ENCODE results near the gene PARVB. TPM values are rescaled to one million over a fixed set of nuclear protein-coding genes. Genes with fewer than 3 reads are reported as not detected.

PARVB gene
- total RNA-seq, 1 donor from 2014 or later: 122 TPM

- Mint-ChIP-seq H3K9me3 (no peaks in the 10 kb centered on the region), H3K4me3 (ENCODE audit: low read depth) (no peak overlapping the region), H3K36me3 (ENCODE audit: low read depth) (peaks cover 26% of the 10 kb centered on the region), H3K27me3 (ENCODE audit: low read depth) (no peaks in the 10 kb centered on the region), H3K27ac (no peak overlapping the region), H3K4me1 (ENCODE audit: low read depth) (no peaks in the 10 kb centered on the region)
- no peak for DNase-seq (ENCODE audit: low spot score)
- intact Hi-C loops (cut with micrococcal nuclease): no loop called here
These were observed 129.6 kb downstream of the PARVB start for GRCh38 chr22:44153710-44154109.

GRCh38 chr22:44154436-44154942 is 130.4 kb downstream of the PARVB start:
- Mint-ChIP-seq H3K36me3 (ENCODE audit: low read depth) (peaks cover 28% of the 10 kb centered on the region), H3K27ac (no peak overlapping the region), H3K4me3 (ENCODE audit: low read depth) (no peak overlapping the region), H3K27me3 (ENCODE audit: low read depth) (no peaks in the 10 kb centered on the region), H3K9me3 (no peaks in the 10 kb centered on the region), H3K4me1 (ENCODE audit: low read depth) (no peaks in the 10 kb centered on the region)
- intact Hi-C loops (cut with micrococcal nuclease): no loop called here
- no peak for DNase-seq (ENCODE audit: low spot score)

GRCh38 chr22:44155115-44155514 is 131.0 kb downstream of the PARVB start:
- Mint-ChIP-seq H3K4me3 (ENCODE audit: low read depth) (no peak overlapping the region), H3K9me3 (no peaks in the 10 kb centered on the region), H3K36me3 (ENCODE audit: low read depth) (peaks cover 29% of the 10 kb centered on the region), H3K27me3 (ENCODE audit: low read depth) (no peaks in the 10 kb centered on the region), H3K27ac (no peak overlapping the region), H3K4me1 (ENCODE audit: low read depth) (no peaks in the 10 kb centered on the region)
- intact Hi-C loops (cut with micrococcal nuclease): no loop called here
- DNase-seq (ENCODE audit: low spot score): no peak

GRCh38 chr22:44157916-44158618 is 134.0 kb downstream of the PARVB start:
- Mint-ChIP-seq H3K36me3 (ENCODE audit: low read depth) (peaks cover 23% of the 10 kb centered on the region), H3K4me3 (ENCODE audit: low read depth) (no peak overlapping the region), H3K4me1 (ENCODE audit: low read depth) (no peaks in the 10 kb centered on the region), H3K27me3 (ENCODE audit: low read depth) (no peaks in the 10 kb centered on the region), H3K9me3 (no peaks in the 10 kb centered on the region), H3K27ac (no peak overlapping the region)
- DNase-seq (ENCODE audit: low spot score): no peak
- intact Hi-C loops (cut with micrococcal nuclease): no loop called here

GRCh38 chr22:44158816-44159215 is 134.7 kb downstream of the PARVB start:
- H3K4me1 Mint-ChIP-seq (ENCODE audit: low read depth): no peaks in the 10 kb centered on the region
- H3K9me3 Mint-ChIP-seq: no peaks in the 10 kb centered on the region
- peaks cover 23% of the 10 kb centered on the region for H3K36me3 Mint-ChIP-seq (ENCODE audit: low read depth)
- no peaks in the 10 kb centered on the region for H3K27me3 Mint-ChIP-seq (ENCODE audit: low read depth)
- DNase-seq (ENCODE audit: low spot score): no peak
- intact Hi-C loops (cut with micrococcal nuclease): no loop called here
- H3K27ac Mint-ChIP-seq: no peak overlapping the region
- no peak overlapping the region for H3K4me3 Mint-ChIP-seq (ENCODE audit: low read depth)

- H3K36me3 Mint-ChIP-seq (ENCODE audit: low read depth): peaks cover 23% of the 10 kb centered on the region
- no peaks in the 10 kb centered on the region for H3K27me3 Mint-ChIP-seq (ENCODE audit: low read depth)
- H3K9me3 Mint-ChIP-seq: no peaks in the 10 kb centered on the region
- intact Hi-C loops (cut with micrococcal nuclease): no loop called here
- H3K4me1 Mint-ChIP-seq (ENCODE audit: low read depth): no peaks in the 10 kb centered on the region
- no peak for DNase-seq (ENCODE audit: low spot score)
- H3K4me3 Mint-ChIP-seq (ENCODE audit: low read depth): no peak overlapping the region
- H3K27ac Mint-ChIP-seq: no peak overlapping the region
These were observed 135.1 kb downstream of the PARVB start for GRCh38 chr22:44159221-44159620.

GRCh38 chr22:44159811-44160210 is 135.7 kb downstream of the PARVB start:
- H3K27ac Mint-ChIP-seq: no peak overlapping the region
- H3K4me3 Mint-ChIP-seq (ENCODE audit: low read depth): no peak overlapping the region
- peaks cover 23% of the 10 kb centered on the region for H3K36me3 Mint-ChIP-seq (ENCODE audit: low read depth)
- H3K4me1 Mint-ChIP-seq (ENCODE audit: low read depth): no peaks in the 10 kb centered on the region
- intact Hi-C loops (cut with micrococcal nuclease): no loop called here
- no peaks in the 10 kb centered on the region for H3K27me3 Mint-ChIP-seq (ENCODE audit: low read depth)
- no peaks in the 10 kb centered on the region for H3K9me3 Mint-ChIP-seq
- DNase-seq (ENCODE audit: low spot score): no peak

- H3K27me3 Mint-ChIP-seq (ENCODE audit: low read depth): no peaks in the 10 kb centered on the region
- no peaks in the 10 kb centered on the region for H3K9me3 Mint-ChIP-seq
- no peak overlapping the region for H3K27ac Mint-ChIP-seq
- H3K4me1 Mint-ChIP-seq (ENCODE audit: low read depth): no peaks in the 10 kb centered on the region
- no peak for DNase-seq (ENCODE audit: low spot score)
- H3K4me3 Mint-ChIP-seq (ENCODE audit: low read depth): no peak overlapping the region
- H3K36me3 Mint-ChIP-seq (ENCODE audit: low read depth): peaks cover 23% of the 10 kb centered on the region
- intact Hi-C loops (cut with micrococcal nuclease): no loop called here
These were observed 136.3 kb downstream of the PARVB start for GRCh38 chr22:44160421-44160820.

GRCh38 chr22:44161673-44162072 is 137.6 kb downstream of the PARVB start:
- H3K4me1 Mint-ChIP-seq (ENCODE audit: low read depth): no peaks in the 10 kb centered on the region

GRCh38 chr22:44162960-44163359 is 138.9 kb downstream of the PARVB start:
- no peaks in the 10 kb centered on the region for H3K4me1 Mint-ChIP-seq (ENCODE audit: low read depth)
- no peaks in the 10 kb centered on the region for H3K9me3 Mint-ChIP-seq
- intact Hi-C loops (cut with micrococcal nuclease): no loop called here
- no peaks in the 10 kb centered on the region for H3K27me3 Mint-ChIP-seq (ENCODE audit: low read depth)
- H3K27ac Mint-ChIP-seq: no peak overlapping the region
- no peak overlapping the region for H3K4me3 Mint-ChIP-seq (ENCODE audit: low read depth)
- H3K36me3 Mint-ChIP-seq (ENCODE audit: low read depth): peaks cover 16% of the 10 kb centered on the region
- DNase-seq (ENCODE audit: low spot score): no peak

More at GRCh38 chr22:44161673-44162072, 137.6 kb downstream of the PARVB start:
- Mint-ChIP-seq H3K27ac (no peak overlapping the region), H3K36me3 (ENCODE audit: low read depth) (peaks cover 21% of the 10 kb centered on the region), H3K4me3 (ENCODE audit: low read depth) (no peak overlapping the region), H3K9me3 (no peaks in the 10 kb centered on the region), H3K27me3 (ENCODE audit: low read depth) (no peaks in the 10 kb centered on the region)
- intact Hi-C loops (cut with micrococcal nuclease): no loop called here
- no peak for DNase-seq (ENCODE audit: low spot score)

- no peaks in the 10 kb centered on the region for H3K4me1 Mint-ChIP-seq (ENCODE audit: low read depth)
- no peaks in the 10 kb centered on the region for H3K27me3 Mint-ChIP-seq (ENCODE audit: low read depth)
- intact Hi-C loops (cut with micrococcal nuclease): no loop called here
- no peaks in the 10 kb centered on the region for H3K9me3 Mint-ChIP-seq
- peaks cover 12% of the 10 kb centered on the region for H3K36me3 Mint-ChIP-seq (ENCODE audit: low read depth)
- DNase-seq (ENCODE audit: low spot score): no peak
- H3K4me3 Mint-ChIP-seq (ENCODE audit: low read depth): no peak overlapping the region
- no peak overlapping the region for H3K27ac Mint-ChIP-seq
These were observed 139.4 kb downstream of the PARVB start for GRCh38 chr22:44163536-44163935.

- Mint-ChIP-seq H3K4me1 (ENCODE audit: low read depth) (no peaks in the 10 kb centered on the region), H3K27ac (no peak overlapping the region)
- intact Hi-C loops (cut with micrococcal nuclease): no loop called here
These were observed 139.9 kb downstream of the PARVB start for GRCh38 chr22:44164031-44164430.

GRCh38 chr22:44165286-44165874 is 141.3 kb downstream of the PARVB start:
- no peak overlapping the region for H3K4me3 Mint-ChIP-seq (ENCODE audit: low read depth)
- peaks cover 3% of the 10 kb centered on the region for H3K36me3 Mint-ChIP-seq (ENCODE audit: low read depth)
- DNase-seq (ENCODE audit: low spot score): no peak
- H3K9me3 Mint-ChIP-seq: no peaks in the 10 kb centered on the region
- intact Hi-C loops (cut with micrococcal nuclease): no loop called here
- H3K4me1 Mint-ChIP-seq (ENCODE audit: low read depth): no peaks in the 10 kb centered on the region
- H3K27me3 Mint-ChIP-seq (ENCODE audit: low read depth): no peaks in the 10 kb centered on the region
- no peak overlapping the region for H3K27ac Mint-ChIP-seq

More at GRCh38 chr22:44164031-44164430, 139.9 kb downstream of the PARVB start:
- peaks cover 8% of the 10 kb centered on the region for H3K36me3 Mint-ChIP-seq (ENCODE audit: low read depth)
- H3K27me3 Mint-ChIP-seq (ENCODE audit: low read depth): no peaks in the 10 kb centered on the region
- no peaks in the 10 kb centered on the region for H3K9me3 Mint-ChIP-seq
- no peak for DNase-seq (ENCODE audit: low spot score)
- H3K4me3 Mint-ChIP-seq (ENCODE audit: low read depth): no peak overlapping the region

Data from activated T-helper 2 cell treated with anti-CD3 and anti-CD28 coated beads, Interferon-gamma antibody, Interleukin-2, Interleukin-4, amounts not matched to agents 10 μg/mL and 5 μg/mL and 100 μg/mL, durations not matched to agents 14 hours and 24 hours and 36 hours (primary cell).